Heart left ventricle (tissue), 13 donors: ENCODE results near the gene TRMT11.
"Not testable (repeated sequence)": the region's sequence is repeated elsewhere in the genome, so short reads cannot be mapped to it uniquely, and the experiment has no call there.

Experiments used
- POLR2A ChIP-seq, 2 donors: fragments of 450-650 bp; IDR thresholded peaks; one replicate each; pipeline ENCODE4 v1.6.1; 2017; ENCODE audit warnings: antibody characterized with exemption in 2 of 2, mild to moderate bottlenecking in 2 of 2, moderate library complexity in 2 of 2
- TF ChIP-seq, protein P1 (sequence below), 12 donors: fragments of 200-600 bp; sonication (generic) in 4 of 12; IDR thresholded peaks; one replicate each; pipeline versions ENCODE4 v1.5.0 to v1.8.0; 2018 to 2022; ENCODE audit warnings: antibody characterized with exemption in 12 of 12, mild to moderate bottlenecking in 5 of 12
- donor health status: ischemic (EF 13 %, LVEDD 7.1; RV severe dilation, severe dysfunction).
- donor health status: DM: no; HTN: yes; CAD: no.
- donor health status: DM: no; HTN: no; CAD: no.
- donor health status: ischemic (EF 25% LVEDD 6.9; RV normal size, moderate dysfunction).
- donor health status: ischemic (EF 25% LVEDD 5.7; RV mildly dilated, moderate dysfunction).
- donor health status: ischemic (EF 35%, LVEDD 5.7; RV mildly dilated, moderate dysfunction).
- donor health status: nonischemic (EF 11% LVEDD 7.7; RV severe dilation, severe dysfunction).
- donor health status: DM: yes; HTN: yes; CAD: no.
- donor health status: PGD.
- donor health status: ischemic (EF 29% LVEDD 5.4; RV normal size, mild dysfunction).
- donor health status: nonischemic (EF 23%, LVEDD 6.1; RV moderate dilation, normal function).

- TF ChIP-seq, protein P1, sequence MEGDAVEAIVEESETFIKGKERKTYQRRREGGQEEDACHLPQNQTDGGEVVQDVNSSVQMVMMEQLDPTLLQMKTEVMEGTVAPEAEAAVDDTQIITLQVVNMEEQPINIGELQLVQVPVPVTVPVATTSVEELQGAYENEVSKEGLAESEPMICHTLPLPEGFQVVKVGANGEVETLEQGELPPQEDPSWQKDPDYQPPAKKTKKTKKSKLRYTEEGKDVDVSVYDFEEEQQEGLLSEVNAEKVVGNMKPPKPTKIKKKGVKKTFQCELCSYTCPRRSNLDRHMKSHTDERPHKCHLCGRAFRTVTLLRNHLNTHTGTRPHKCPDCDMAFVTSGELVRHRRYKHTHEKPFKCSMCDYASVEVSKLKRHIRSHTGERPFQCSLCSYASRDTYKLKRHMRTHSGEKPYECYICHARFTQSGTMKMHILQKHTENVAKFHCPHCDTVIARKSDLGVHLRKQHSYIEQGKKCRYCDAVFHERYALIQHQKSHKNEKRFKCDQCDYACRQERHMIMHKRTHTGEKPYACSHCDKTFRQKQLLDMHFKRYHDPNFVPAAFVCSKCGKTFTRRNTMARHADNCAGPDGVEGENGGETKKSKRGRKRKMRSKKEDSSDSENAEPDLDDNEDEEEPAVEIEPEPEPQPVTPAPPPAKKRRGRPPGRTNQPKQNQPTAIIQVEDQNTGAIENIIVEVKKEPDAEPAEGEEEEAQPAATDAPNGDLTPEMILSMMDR (IDR thresholded peaks at IDR 0.05), result not testable (repeated sequence)
- TF ChIP-seq POLR2A (IDR thresholded peaks at IDR 0.05), result not testable (repeated sequence)
Observed at GRCh38 chr6:126058085-126058484, 71.7 kb downstream of the TRMT11 start.
